Measurements from ENCODE around the gene CCDC57. TPM values are rescaled to one million over a fixed set of nuclear protein-coding genes. Genes with fewer than 3 reads are reported as not detected.

Gene CCDC57
- total RNA-seq, 2 donors from 2014 or later = 19.4 to 58.1 TPM

GRCh38 chr17:82060614-82061013, 152.0 kb downstream of the CCDC57 start:
- no peak overlapping the region for H3K4me3 ChIP-seq
- TF ChIP-seq CTCF (IDR thresholded peaks at IDR 0.05) = no peak
- H3K27me3 ChIP-seq (replicated peaks; ENCODE audit: insufficient read depth) = no peaks in the 10 kb centered on the region
- ATAC-seq (ENCODE audit: insufficient number of reproducible peaks, low FRiP score, low read depth) = no peak
- H3K36me3 ChIP-seq = peaks cover 41% of the 10 kb centered on the region
- H3K4me1 ChIP-seq (ENCODE audit: control insufficient read depth in 1 of 2, low read depth in 2 of 2) = peaks cover 9 to 13% of the 10 kb centered on the region in 2 donors
- H3K9me3 ChIP-seq = no peaks in the 10 kb centered on the region
- no peak overlapping the region for H3K27ac ChIP-seq
- DNase-seq (ENCODE audit: low spot score) = no peak

GRCh38 chr17:82060001-82060380, 152.7 kb downstream of the CCDC57 start:
- no peak for TF ChIP-seq CTCF (IDR thresholded peaks at IDR 0.05)
- Histone ChIP-seq H3K9me3 (no peaks in the 10 kb centered on the region), H3K4me3 (no peak overlapping the region), H3K27ac (no peak overlapping the region), H3K36me3 (peaks cover 46% of the 10 kb centered on the region), H3K27me3 (replicated peaks; ENCODE audit: insufficient read depth) (no peaks in the 10 kb centered on the region), H3K4me1 (ENCODE audit: control insufficient read depth in 1 of 2, low read depth in 2 of 2) (peaks cover 8 to 12% of the 10 kb centered on the region in 2 donors)
- no peak for ATAC-seq (ENCODE audit: insufficient number of reproducible peaks, low FRiP score, low read depth)
- no peak for DNase-seq (ENCODE audit: low spot score)

GRCh38 chr17:82059272-82060000, 153.2 kb downstream of the CCDC57 start:
- H3K9me3 ChIP-seq = no peaks in the 10 kb centered on the region
- no peaks in the 10 kb centered on the region for H3K27me3 ChIP-seq (replicated peaks; ENCODE audit: insufficient read depth)
- ATAC-seq (ENCODE audit: insufficient number of reproducible peaks, low FRiP score, low read depth) (no peak), DNase-seq (ENCODE audit: low spot score) (no peak)
- no peak for TF ChIP-seq CTCF (IDR thresholded peaks at IDR 0.05)
- H3K27ac ChIP-seq = no peak overlapping the region
- peaks cover 2 to 6% of the 10 kb centered on the region in 2 donors for H3K4me1 ChIP-seq (ENCODE audit: control insufficient read depth in 1 of 2, low read depth in 2 of 2)
- peaks cover 50% of the 10 kb centered on the region for H3K36me3 ChIP-seq
- no peak overlapping the region for H3K4me3 ChIP-seq

- H3K36me3 ChIP-seq = peaks cover 56% of the 10 kb centered on the region
- DNase-seq (ENCODE audit: low spot score) (no peak), ATAC-seq (ENCODE audit: insufficient number of reproducible peaks, low FRiP score, low read depth) (no peak)
- peaks cover 0 to 2% of the 10 kb centered on the region in 2 donors for H3K4me1 ChIP-seq (ENCODE audit: control insufficient read depth in 1 of 2, low read depth in 2 of 2)
- no peak for TF ChIP-seq CTCF (IDR thresholded peaks at IDR 0.05)
- no peaks in the 10 kb centered on the region for H3K27me3 ChIP-seq (replicated peaks; ENCODE audit: insufficient read depth)
- H3K27ac ChIP-seq = no peak overlapping the region
- H3K9me3 ChIP-seq = no peaks in the 10 kb centered on the region
- no peak overlapping the region for H3K4me3 ChIP-seq
These were observed 153.8 kb downstream of the CCDC57 start for GRCh38 chr17:82058855-82059249.

GRCh38 chr17:82058230-82058854, 154.3 kb downstream of the CCDC57 start:
- DNase-seq (ENCODE audit: low spot score) (no peak), ATAC-seq (ENCODE audit: insufficient number of reproducible peaks, low FRiP score, low read depth) (no peak)
- Histone ChIP-seq H3K27ac (no peak overlapping the region), H3K4me1 (ENCODE audit: control insufficient read depth in 1 of 2, low read depth in 2 of 2) (peaks cover 0 to 7% of the 10 kb centered on the region in 2 donors), H3K4me3 (no peak overlapping the region), H3K9me3 (no peaks in the 10 kb centered on the region), H3K36me3 (peaks cover 58% of the 10 kb centered on the region), H3K27me3 (replicated peaks; ENCODE audit: insufficient read depth) (no peaks in the 10 kb centered on the region)
- no peak for TF ChIP-seq CTCF (IDR thresholded peaks at IDR 0.05)
